HT-29 (cell line): ENCODE measurements around the gene ZNF782. TPM values are rescaled to one million over a fixed set of nuclear protein-coding genes. Genes with fewer than 3 reads are reported as not detected.
A peak's percentile ranks its signal among the peaks of the same experiment; 100 is the strongest.
"Not testable (repeated sequence)": the region's sequence is repeated elsewhere in the genome, so short reads cannot be mapped to it uniquely, and the experiment has no call there.

Experiments
- DNase-seq: peaks from one replicate; pipeline ENCODE4 v3.0.0-alpha.2; 2015; ENCODE audit warnings: low spot score
- total RNA-seq: library from RNA; depleted of rRNA; stranded (reverse); fragments of >200 nt; shearing (Covaris generic); gene quantifications from 2 replicates; pipeline ENCODE4 v1.2.3, GENCODE V29; 2014; rRNA removed

The ZNF782 gene
- total RNA-seq, 1 experiment from 2014 or later, result 2.6 TPM

- no peak for DNase-seq
Measured at GRCh38 chr9:96854651-96855273, 448 bp upstream of the ZNF782 start.

- no peak for DNase-seq
Measured at GRCh38 chr9:96852676-96853075, 1.6 kb downstream of the ZNF782 start.

GRCh38 chr9:96844040-96844439 lies 10.3 kb downstream of the ZNF782 start:
- DNase-seq, result no peak

- peak; percentile 1 for DNase-seq
Measured at GRCh38 chr9:96818533-96818932, 35.8 kb downstream of the ZNF782 start.

- DNase-seq, result no peak
Measured at GRCh38 chr9:96817973-96818372, 36.3 kb downstream of the ZNF782 start.

GRCh38 chr9:96813607-96814006 lies 40.7 kb downstream of the ZNF782 start:
- DNase-seq, result no peak

- not testable (repeated sequence) for DNase-seq
Measured at GRCh38 chr9:96798959-96799358, 55.4 kb downstream of the ZNF782 start.

- DNase-seq, result no peak
Measured at GRCh38 chr9:96784021-96784420, 70.3 kb downstream of the ZNF782 start.

- no peak for DNase-seq
Measured at GRCh38 chr9:96782235-96782634, 72.1 kb downstream of the ZNF782 start.

- no peak for DNase-seq
Measured at GRCh38 chr9:96781552-96781951, 72.8 kb downstream of the ZNF782 start.

GRCh38 chr9:96779089-96779488 lies 75.2 kb downstream of the ZNF782 start:
- DNase-seq, result no peak

- no peak for DNase-seq
Measured at GRCh38 chr9:96777426-96777864, 76.9 kb downstream of the ZNF782 start.

GRCh38 chr9:96771124-96771523 lies 83.2 kb downstream of the ZNF782 start:
- no peak for DNase-seq

GRCh38 chr9:96769989-96770388 lies 84.3 kb downstream of the ZNF782 start:
- no peak for DNase-seq

Other genes starting within 250 kb of the ZNF782 start
- 7.9 and 11.7 TPM in 2 replicates for gene CDC14B, start 234.7 kb downstream of the ZNF782 start, total RNA-seq
- 4.1 and 4.6 TPM in 2 replicates for gene PRXL2C, start 199.2 kb downstream of the ZNF782 start, total RNA-seq
- 2.6 and 6.2 TPM in 2 replicates for gene ZNF510, start 76.4 kb downstream of the ZNF782 start, total RNA-seq
- not detected in 2 replicates for gene NUTM2G, start 74.3 kb upstream of the ZNF782 start, total RNA-seq
- 8.3 and 9.6 TPM in 2 replicates for gene CTSV, start 184.6 kb upstream of the ZNF782 start, total RNA-seq